IPS-20b (cell line): ENCODE measurements around the gene KLHL29.

Source experiments
- H3K27ac ChIP-seq: one replicate; pipeline ENCODE4 v1.5.1; 2013; ENCODE audit warnings: low read length
- H3K27me3 ChIP-seq: 2 replicates; pipeline ENCODE4 v1.6.1; 2013; ENCODE audit warnings: mild to moderate bottlenecking, low read length, inconsistent platforms; ENCODE audit not compliant: insufficient read depth
- H3K36me3 ChIP-seq: 2 replicates; pipeline ENCODE4 v1.6.1; 2013; ENCODE audit warnings: low read depth, mild to moderate bottlenecking, inconsistent platforms, low read length, moderate library complexity; ENCODE audit not compliant: insufficient read depth
- H3K4me1 ChIP-seq: 2 replicates; pipeline ENCODE4 v1.6.1; 2013; ENCODE audit warnings: mild to moderate bottlenecking, control low read depth, inconsistent platforms, low read length, moderate library complexity; ENCODE audit not compliant: insufficient read depth
- H3K4me3 ChIP-seq: 2 replicates; pipeline ENCODE4 v1.5.1; 2013; ENCODE audit warnings: mild to moderate bottlenecking, low read length, inconsistent platforms
- H3K9ac ChIP-seq: 2 replicates; pipeline ENCODE4 v1.6.1; 2013; ENCODE audit warnings: low read depth, mild to moderate bottlenecking, inconsistent platforms, low read length, moderate library complexity
- H3K9me3 ChIP-seq: 2 replicates; pipeline ENCODE4 v1.6.1; 2013; ENCODE audit warnings: mild to moderate bottlenecking, low read depth, low read length, inconsistent platforms; ENCODE audit not compliant: insufficient read depth

The KLHL29 gene

DNA sequence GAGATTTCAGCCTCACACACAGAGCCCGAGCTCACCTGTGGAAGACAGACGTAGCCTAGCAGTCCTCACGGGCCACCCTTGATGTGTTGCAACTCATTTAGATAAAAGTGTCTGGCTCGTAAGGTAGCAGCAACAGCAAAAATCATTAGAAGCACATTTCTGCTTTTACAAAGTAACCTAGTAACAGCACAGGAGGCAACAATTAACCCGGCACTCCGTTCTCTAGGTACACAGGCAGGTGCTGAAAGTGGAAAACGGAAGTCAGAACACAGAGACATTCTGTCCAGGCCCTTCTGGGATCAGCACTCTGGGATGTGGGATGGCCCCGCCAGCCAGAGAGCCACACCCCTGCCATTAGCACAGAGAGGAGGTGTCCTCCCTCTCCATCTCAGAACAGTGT, 99.3 kb downstream of the KLHL29 start:
- H3K27me3 ChIP-seq, result no peaks in the 10 kb centered on the region

DNA sequence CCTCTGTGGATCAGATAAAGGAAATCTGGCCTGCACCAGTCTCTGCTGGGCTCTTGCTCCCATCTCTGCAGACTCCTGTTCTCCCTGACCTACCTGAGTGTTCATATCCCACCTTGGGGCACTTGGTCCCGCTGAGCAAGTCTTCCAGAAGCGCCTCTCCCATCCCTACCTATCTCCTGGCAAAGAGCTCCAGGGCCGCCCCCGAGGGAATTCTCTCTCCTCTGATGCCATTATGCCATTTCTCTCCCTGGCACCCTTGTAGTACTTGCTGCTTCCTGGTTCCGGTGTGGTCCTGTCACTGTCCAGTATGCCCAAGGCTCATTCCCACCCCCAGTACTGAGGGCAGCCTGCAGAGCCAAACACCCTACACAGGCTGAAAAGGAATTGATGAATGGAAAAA, 99.8 kb downstream of the KLHL29 start:
- Histone ChIP-seq H3K36me3 (no peaks in the 10 kb centered on the region), H3K27ac (no peak overlapping the region), H3K9me3 (no peaks in the 10 kb centered on the region), H3K4me3 (no peak overlapping the region), H3K9ac (no peak overlapping the region), H3K4me1 (peaks cover 9% of the 10 kb centered on the region), H3K27me3 (no peaks in the 10 kb centered on the region)

More for the DNA sequence above, 99.3 kb downstream of the KLHL29 start:
- Histone ChIP-seq H3K27ac (no peak overlapping the region), H3K9me3 (no peaks in the 10 kb centered on the region), H3K4me1 (peaks cover 13% of the 10 kb centered on the region), H3K36me3 (no peaks in the 10 kb centered on the region), H3K9ac (no peak overlapping the region), H3K4me3 (no peak overlapping the region)

DNA sequence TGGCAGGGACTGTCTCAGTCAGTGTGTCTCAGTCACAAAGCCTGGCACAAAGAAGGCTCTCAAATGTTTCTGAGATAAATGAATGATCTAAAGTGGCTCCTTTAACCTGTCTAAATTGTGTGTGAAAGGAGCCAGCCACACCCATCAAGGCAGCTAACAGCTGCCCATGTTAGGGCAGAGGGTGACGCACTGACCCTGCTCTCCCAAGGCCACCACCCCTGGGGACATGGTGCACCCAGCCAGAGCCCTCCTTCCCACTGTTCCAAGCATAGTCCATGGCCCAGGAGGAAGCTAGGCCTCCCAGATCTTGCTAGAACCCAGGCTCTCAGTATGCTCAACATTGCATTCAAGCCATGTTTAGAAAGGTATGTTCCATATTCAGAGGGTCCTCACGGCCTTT, 100.3 kb downstream of the KLHL29 start:
- no peak overlapping the region for H3K27ac ChIP-seq
- H3K4me3 ChIP-seq, result no peak overlapping the region
- no peaks in the 10 kb centered on the region for H3K9me3 ChIP-seq
- H3K4me1 ChIP-seq, result peaks cover 9% of the 10 kb centered on the region
- no peak overlapping the region for H3K9ac ChIP-seq
- no peaks in the 10 kb centered on the region for H3K27me3 ChIP-seq
- H3K36me3 ChIP-seq, result no peaks in the 10 kb centered on the region

GRCh38 chr2:23485841-23486683, 101.1 kb downstream of the KLHL29 start:
- Histone ChIP-seq H3K4me3 (no peak overlapping the region), H3K27me3 (no peaks in the 10 kb centered on the region), H3K9me3 (no peaks in the 10 kb centered on the region), H3K9ac (no peak overlapping the region), H3K36me3 (no peaks in the 10 kb centered on the region), H3K27ac (no peak overlapping the region), H3K4me1 (peaks cover 3% of the 10 kb centered on the region)

DNA sequence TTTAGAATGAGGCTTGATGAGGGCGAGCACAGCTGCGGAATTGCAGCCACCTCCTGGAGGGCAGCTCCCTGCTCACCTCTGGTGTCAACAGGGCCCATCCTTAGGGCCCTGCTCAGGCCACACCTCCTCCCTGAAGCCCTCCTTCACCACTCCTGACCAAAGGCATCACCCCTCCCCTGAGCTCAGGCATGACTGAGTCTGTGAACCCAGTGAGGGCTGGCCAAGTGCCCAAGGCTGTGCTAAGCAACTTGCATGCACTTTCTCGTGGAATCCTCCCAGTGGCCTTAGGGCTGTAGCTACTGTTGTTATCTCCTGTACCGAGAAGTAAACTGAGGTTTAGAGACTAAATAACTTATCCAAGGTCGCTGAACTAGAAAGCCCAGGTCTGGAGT, 101.7 kb downstream of the KLHL29 start:
- no peaks in the 10 kb centered on the region for H3K27me3 ChIP-seq

DNA sequence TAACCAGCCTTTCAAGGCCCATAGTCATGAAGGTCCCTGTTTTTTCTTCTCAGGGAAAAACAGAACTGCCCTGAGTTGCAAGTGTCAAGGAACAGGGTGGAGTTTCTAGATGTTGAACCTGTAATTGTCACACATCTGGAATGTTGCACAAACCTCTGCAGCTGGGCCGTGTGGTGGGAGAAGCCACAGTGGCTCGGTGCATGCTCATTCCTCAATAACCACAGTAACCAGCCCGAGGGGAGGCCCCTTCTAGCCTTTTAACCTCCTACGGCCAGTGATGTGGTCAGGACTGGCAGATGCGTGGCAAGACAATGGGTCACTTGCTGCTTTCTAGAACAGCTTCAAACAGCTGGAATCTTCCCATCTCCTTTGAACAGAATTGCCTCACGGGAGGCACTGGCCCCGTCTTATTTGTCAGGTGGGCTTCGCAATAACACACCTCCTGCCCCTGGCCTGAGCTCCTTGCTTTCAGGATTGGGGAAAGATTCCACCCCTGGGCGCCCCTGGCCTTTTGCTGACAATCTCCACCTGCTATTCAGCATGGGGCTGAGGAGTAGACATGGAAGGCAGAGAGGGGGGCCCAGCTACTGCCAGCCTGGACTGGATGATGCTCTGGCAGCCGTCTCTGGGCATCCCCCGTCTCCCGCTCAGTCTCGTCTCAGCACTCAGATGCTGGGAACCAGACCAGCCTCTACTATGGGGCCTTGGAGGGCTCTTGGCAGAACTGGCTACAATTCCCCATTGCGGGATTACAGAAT, 102.9 kb downstream of the KLHL29 start:
- no peak overlapping the region for H3K4me3 ChIP-seq
- peaks cover 3% of the 10 kb centered on the region; the same call in 1 of the 2 replicates for H3K4me1 ChIP-seq
- no peaks in the 10 kb centered on the region for H3K36me3 ChIP-seq
- no peak overlapping the region for H3K9ac ChIP-seq
- H3K9me3 ChIP-seq, result no peaks in the 10 kb centered on the region
- no peaks in the 10 kb centered on the region for H3K27me3 ChIP-seq
- no peak overlapping the region for H3K27ac ChIP-seq

More for the DNA sequence above, 101.7 kb downstream of the KLHL29 start:
- Histone ChIP-seq H3K9ac (no peak overlapping the region), H3K4me1 (no peaks in the 10 kb centered on the region; the same call in 1 of the 2 replicates), H3K36me3 (no peaks in the 10 kb centered on the region), H3K9me3 (no peaks in the 10 kb centered on the region), H3K4me3 (no peak overlapping the region), H3K27ac (no peak overlapping the region)

GRCh38 chr2:23488584-23488983, 103.6 kb downstream of the KLHL29 start:
- H3K27ac ChIP-seq, result no peak overlapping the region
- H3K27me3 ChIP-seq, result no peaks in the 10 kb centered on the region
- H3K9ac ChIP-seq, result no peak overlapping the region
- no peaks in the 10 kb centered on the region for H3K36me3 ChIP-seq
- peaks cover 4% of the 10 kb centered on the region; the same call in 1 of the 2 replicates for H3K4me1 ChIP-seq
- H3K9me3 ChIP-seq, result no peaks in the 10 kb centered on the region
- H3K4me3 ChIP-seq, result no peak overlapping the region

- peaks cover 4% of the 10 kb centered on the region; the same call in 1 of the 2 replicates for H3K4me1 ChIP-seq
- H3K9me3 ChIP-seq, result no peaks in the 10 kb centered on the region
- no peaks in the 10 kb centered on the region for H3K36me3 ChIP-seq
- no peak overlapping the region for H3K27ac ChIP-seq
- no peak overlapping the region for H3K4me3 ChIP-seq
- no peaks in the 10 kb centered on the region for H3K27me3 ChIP-seq
- no peak overlapping the region for H3K9ac ChIP-seq
These were observed 104.7 kb downstream of the KLHL29 start for GRCh38 chr2:23489471-23490322.

- no peaks in the 10 kb centered on the region for H3K9me3 ChIP-seq
- peaks cover 8% of the 10 kb centered on the region for H3K4me1 ChIP-seq
- H3K27me3 ChIP-seq, result no peaks in the 10 kb centered on the region
- no peak overlapping the region for H3K4me3 ChIP-seq
- no peak overlapping the region for H3K27ac ChIP-seq
- H3K9ac ChIP-seq, result no peak overlapping the region
- no peaks in the 10 kb centered on the region for H3K36me3 ChIP-seq
These were observed 106.8 kb downstream of the KLHL29 start for GRCh38 chr2:23491591-23492336.

- H3K27me3 ChIP-seq, result no peaks in the 10 kb centered on the region
- H3K9ac ChIP-seq, result no peak overlapping the region
- H3K27ac ChIP-seq, result no peak overlapping the region
- no peaks in the 10 kb centered on the region for H3K36me3 ChIP-seq
- H3K9me3 ChIP-seq, result no peaks in the 10 kb centered on the region
- H3K4me1 ChIP-seq, result peaks cover 12% of the 10 kb centered on the region
- no peak overlapping the region for H3K4me3 ChIP-seq
These were observed 107.3 kb downstream of the KLHL29 start for GRCh38 chr2:23492337-23492675.

DNA sequence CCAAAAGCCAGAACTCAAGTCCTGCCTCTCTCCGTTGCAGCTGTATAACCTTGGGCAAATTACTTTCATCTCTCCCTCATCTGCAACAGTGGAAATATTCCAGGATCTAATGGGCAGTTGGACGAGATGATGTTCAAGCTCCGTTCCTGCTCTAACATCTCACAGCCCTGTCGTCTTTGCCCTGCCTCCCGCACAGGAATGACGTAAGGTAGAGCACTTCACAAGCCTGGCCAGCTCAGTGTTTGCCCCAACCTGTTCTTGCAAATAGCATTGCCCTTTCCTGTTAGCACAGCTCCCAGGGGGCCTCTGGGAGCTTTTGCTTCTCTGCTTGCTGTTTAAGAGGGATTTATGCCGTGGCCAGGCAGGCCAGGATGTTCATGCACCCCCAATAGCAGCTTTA, 107.9 kb downstream of the KLHL29 start:
- Histone ChIP-seq H3K27me3 (no peaks in the 10 kb centered on the region), H3K36me3 (no peaks in the 10 kb centered on the region), H3K27ac (no peak overlapping the region), H3K9me3 (no peaks in the 10 kb centered on the region), H3K9ac (peak overlapping the region; percentile 26; the same call in 1 of the 2 replicates), H3K4me1 (peaks cover 12% of the 10 kb centered on the region), H3K4me3 (no peak overlapping the region)
